ENCODE results near the gene LRRC17. TPM values are rescaled to one million over a fixed set of nuclear protein-coding genes. Genes with fewer than 3 reads are reported as not detected.

Gene LRRC17
- total RNA-seq, 1 donor from 2014 or later: 6.2 TPM

GRCh38 chr7:102988631-102989560 lies 76.1 kb downstream of the LRRC17 start:
- Histone ChIP-seq H3K27me3 (ENCODE audit: control insufficient read depth, insufficient read depth, low read length) (no peaks in the 10 kb centered on the region), H3K4me3 (ENCODE audit: low read depth, low read length) (no peak overlapping the region), H3K36me3 (ENCODE audit: control insufficient read depth, insufficient read depth, low read length) (no peaks in the 10 kb centered on the region)
- DNase-seq (ENCODE audit: low read depth): no peak
- no peak for TF ChIP-seq CTCF (IDR thresholded peaks at IDR 0.05; ENCODE audit: insufficient read depth, low read length, poor library complexity, severe bottlenecking)

- Histone ChIP-seq H3K36me3 (ENCODE audit: control insufficient read depth, insufficient read depth, low read length) (no peaks in the 10 kb centered on the region), H3K4me3 (ENCODE audit: low read depth, low read length) (no peak overlapping the region), H3K27me3 (ENCODE audit: control insufficient read depth, insufficient read depth, low read length) (no peaks in the 10 kb centered on the region)
- TF ChIP-seq CTCF (IDR thresholded peaks at IDR 0.05; ENCODE audit: insufficient read depth, low read length, poor library complexity, severe bottlenecking): no peak
- DNase-seq (ENCODE audit: low read depth): no peak
Observed at GRCh38 chr7:102990642-102991041, 77.8 kb downstream of the LRRC17 start.

GRCh38 chr7:102991077-102991539 lies 78.3 kb downstream of the LRRC17 start:
- no peak overlapping the region for H3K4me3 ChIP-seq (ENCODE audit: low read depth, low read length)
- H3K27me3 ChIP-seq (ENCODE audit: control insufficient read depth, insufficient read depth, low read length): no peaks in the 10 kb centered on the region
- no peak for DNase-seq (ENCODE audit: low read depth)
- H3K36me3 ChIP-seq (ENCODE audit: control insufficient read depth, insufficient read depth, low read length): no peaks in the 10 kb centered on the region
- TF ChIP-seq CTCF (IDR thresholded peaks at IDR 0.05; ENCODE audit: insufficient read depth, low read length, poor library complexity, severe bottlenecking): no peak

GRCh38 chr7:102991540-102992214 lies 78.9 kb downstream of the LRRC17 start:
- no peaks in the 10 kb centered on the region for H3K27me3 ChIP-seq (ENCODE audit: control insufficient read depth, insufficient read depth, low read length)
- TF ChIP-seq CTCF (IDR thresholded peaks at IDR 0.05; ENCODE audit: insufficient read depth, low read length, poor library complexity, severe bottlenecking): no peak
- no peak overlapping the region for H3K4me3 ChIP-seq (ENCODE audit: low read depth, low read length)
- peak; percentile 92 for DNase-seq (ENCODE audit: low read depth)
- H3K36me3 ChIP-seq (ENCODE audit: control insufficient read depth, insufficient read depth, low read length): no peaks in the 10 kb centered on the region

GRCh38 chr7:102992509-102992937 lies 79.7 kb downstream of the LRRC17 start:
- no peaks in the 10 kb centered on the region for H3K36me3 ChIP-seq (ENCODE audit: control insufficient read depth, insufficient read depth, low read length)
- no peaks in the 10 kb centered on the region for H3K27me3 ChIP-seq (ENCODE audit: control insufficient read depth, insufficient read depth, low read length)
- DNase-seq (ENCODE audit: low read depth): no peak
- H3K4me3 ChIP-seq (ENCODE audit: low read depth, low read length): no peak overlapping the region
- no peak for TF ChIP-seq CTCF (IDR thresholded peaks at IDR 0.05; ENCODE audit: insufficient read depth, low read length, poor library complexity, severe bottlenecking)
